A549 (cell line): Measurements from ENCODE around the gene STAMBP. TPM values are rescaled to one million over a fixed set of nuclear protein-coding genes. Genes with fewer than 3 reads are reported as not detected.

ENCODE experiments used
- ATAC-seq, 2 experiments: fragments of 200-7000 bp in 1 of 2; fragments of >200 bp in 1 of 2; cut with Nextera tagmentation in 1 of 2; cut with Tn5 transposase in 1 of 2; 3 replicates each; pipeline versions ENCODE4 v1.8.0 to v1.9.1; 2018 to 2020; ENCODE audit warnings: mild to moderate bottlenecking in 1 of 2, moderate library complexity in 1 of 2
- CTCF ChIA-PET: fragments of 300-600 bp; sonication (Branson Sonifier 250); formaldehyde crosslinking; extraction: SDS; loops from one replicate; lab custom pipeline; 2021; ENCODE audit warnings: antibody characterized with exemption, inconsistent platforms; lab: Yijun Ruan, JAX
- POLR2A ChIA-PET: fragments of 350-600 bp; formaldehyde crosslinking; extraction: SDS; loops from one replicate; lab custom pipeline; 2021; ENCODE audit warnings: antibody characterized with exemption, inconsistent platforms; lab: Yijun Ruan, JAX
- DNase-seq, 2 experiments: peaks; one replicate each; pipeline versions ENCODE4 v3.0.0 to v3.0.0-alpha.2; 2011 to 2016; ENCODE audit warnings: low read depth in 1 of 2, low spot score in 1 of 2
- FAIRE-seq: peaks from 2 replicates; lab custom pipeline; 2011; peaks lifted over from hg19 to GRCh38; lab: Jason Lieb, UNC
- H3K27ac ChIP-seq, 2 experiments: fragments of >200 bp; sonication (Bioruptor Twin); formaldehyde crosslinking; 3 replicates each; pipeline ENCODE4 v1.5.1; 2016 to 2017
- H3K4me1 ChIP-seq: fragments of >200 bp; sonication (Bioruptor Twin); formaldehyde crosslinking; 3 replicates; pipeline ENCODE4 v1.6.1; 2016
- H3K4me2 ChIP-seq: fragments of >200 bp; sonication (Bioruptor Twin); formaldehyde crosslinking; 3 replicates; pipeline ENCODE4 v1.6.1; 2016
- H3K4me3 ChIP-seq: fragments of >200 bp; sonication (Bioruptor Twin); formaldehyde crosslinking; 3 replicates; pipeline ENCODE4 v1.5.1; 2016
- H3K9me3 ChIP-seq: fragments of >200 bp; sonication (Bioruptor Twin); formaldehyde crosslinking; 3 replicates; pipeline ENCODE4 v1.6.1; 2016
- ATOH8 ChIP-seq: fragments of 250-450 bp; sonication (Bioruptor Pico); IDR thresholded peaks from 2 replicates; pipeline ENCODE4 v1.5.0; 2020; ENCODE audit warnings: low read depth, mild to moderate bottlenecking, moderate library complexity
- BCL3 ChIP-seq: fragments of >200 bp; sonication (Bioruptor Twin); formaldehyde crosslinking; IDR thresholded peaks from 3 replicates; pipeline ENCODE4 v1.6.1; 2016
- CHD2 ChIP-seq: fragments of 150-350 bp; IDR thresholded peaks from 2 replicates; pipeline ENCODE4 v1.6.1; 2014; ENCODE audit warnings: low read length; ENCODE audit not compliant: partially characterized antibody
- CHD4 ChIP-seq: fragments of 200-600 bp; sonication (generic); IDR thresholded peaks from 2 replicates; pipeline ENCODE4 v1.6.1; 2016; ENCODE audit warnings: antibody characterized with exemption, mild to moderate bottlenecking, borderline replicate concordance
- CTCF ChIP-seq: fragments of >200 bp; sonication (Bioruptor Twin); formaldehyde crosslinking; IDR thresholded peaks from 3 replicates; pipeline ENCODE4 v1.5.1; 2016
- E2F6 ChIP-seq: IDR thresholded peaks from 2 replicates; pipeline ENCODE4 v1.6.1; 2012; ENCODE audit warnings: low read depth, borderline replicate concordance
- FOXS1 ChIP-seq: fragments of 250-450 bp; sonication (Bioruptor Pico); IDR thresholded peaks from 2 replicates; pipeline ENCODE4 v1.5.0; 2020; ENCODE audit warnings: mild to moderate bottlenecking, moderate library complexity
- HDAC2 ChIP-seq: fragments of 200-600 bp; sonication (generic); IDR thresholded peaks from 2 replicates; pipeline ENCODE4 v1.6.1; 2016
- HMGXB4 ChIP-seq: fragments of 250-450 bp; sonication (Bioruptor Pico); IDR thresholded peaks from 2 replicates; pipeline ENCODE4 v1.5.0; 2021; ENCODE audit warnings: mild to moderate bottlenecking, moderate library complexity, borderline replicate concordance
- HOXA7 ChIP-seq: fragments of 250-450 bp; sonication (Bioruptor Pico); IDR thresholded peaks from 2 replicates; pipeline ENCODE4 v1.5.0; 2020; ENCODE audit warnings: mild to moderate bottlenecking, moderate library complexity
- NPAS2 ChIP-seq: fragments of 250-450 bp; sonication (Bioruptor Pico); IDR thresholded peaks from 2 replicates; pipeline ENCODE4 v1.8.0; 2022; ENCODE audit warnings: mild to moderate bottlenecking, moderate library complexity, borderline replicate concordance
- NR3C1 ChIP-seq: fragments of >200 bp; sonication (Bioruptor Twin); formaldehyde crosslinking; IDR thresholded peaks from 3 replicates; pipeline ENCODE4 v1.6.1; 2017
- PHF8 ChIP-seq: fragments of 200-600 bp; sonication (generic); IDR thresholded peaks from 2 replicates; pipeline ENCODE4 v1.6.1; 2016; ENCODE audit warnings: low read depth, mild to moderate bottlenecking, antibody characterized with exemption, moderate library complexity, borderline replicate concordance
- POLR2A ChIP-seq: IDR thresholded peaks from 2 replicates; pipeline ENCODE4 v1.6.1; 2012; ENCODE audit warnings: mild to moderate bottlenecking, low read length
- POLR2AphosphoS2 ChIP-seq: conservative IDR thresholded peaks from 2 replicates; pipeline ENCODE4 v1.6.1; 2012; ENCODE audit warnings: low read length, improper control_type of control experiment, inconsistent platforms
- RAD21 ChIP-seq, 2 experiments: fragments of >200 bp in 1 of 2; sonication (Bioruptor Twin) in 1 of 2; formaldehyde crosslinking in 1 of 2; IDR thresholded peaks in 1 of 2; conservative IDR thresholded peaks in 1 of 2; 2 replicates in 1 of 2; 3 replicates in 1 of 2; pipeline ENCODE4 v1.6.1; 2012 to 2018; ENCODE audit warnings: inconsistent platforms in 1 of 2
- SREBF2 ChIP-seq: fragments of 450-650 bp; IDR thresholded peaks from 2 replicates; pipeline ENCODE4 v1.6.1; 2014; ENCODE audit warnings: mild to moderate bottlenecking, moderate library complexity
- TFCP2L1 ChIP-seq: fragments of 250-450 bp; sonication (Bioruptor Pico); IDR thresholded peaks from 2 replicates; pipeline ENCODE4 v1.5.0; 2021; ENCODE audit warnings: mild to moderate bottlenecking
- ZFP36 ChIP-seq: fragments of 450-650 bp; IDR thresholded peaks from 2 replicates; pipeline ENCODE4 v1.6.1; 2014; ENCODE audit warnings: borderline replicate concordance; ENCODE audit not compliant: partially characterized antibody
- ZNF302 ChIP-seq: fragments of 250-450 bp; sonication (Bioruptor Pico); IDR thresholded peaks from 2 replicates; pipeline ENCODE4 v1.9.0; 2021; ENCODE audit warnings: inconsistent platforms, mild to moderate bottlenecking, moderate library complexity
- WGBS: methylation state at CpG from one replicate; pipeline ENCODE4 v1.1.6; 2017; ENCODE audit errors: missing lambda C conversion rate; 5-methylcytosine and 5-hydroxymethylcytosine counted together
- polyA plus RNA-seq, 4 experiments: library from polyadenylated mRNA; depleted of rRNA in 3 of 4; stranded (reverse); fragments of >200 nt; fragmentation: RNase III in 1 of 4; extraction: RNeasy Plus Mini Kit Qiagen cat#74134 plus additional on column Dnase treatment in 1 of 4; gene quantifications; 2 replicates in 3 of 4; 3 replicates in 1 of 4; pipeline ENCODE4 v1.2.3, GENCODE V29; 2011 to 2017

STAMBP gene
- polyA plus RNA-seq, 2 of the 4 experiments (the other 2 are of a cell fraction) = 44.4 to 96.3 TPM

GRCh38 chr2:73821227-73821626 is 7.5 kb upstream of the STAMBP start:
- DNase-seq (no peak), ATAC-seq (no peak; a peak in 1 of 6 replicates), FAIRE-seq (no peak)
- no peak overlapping the region for H3K4me2 ChIP-seq
- H3K9me3 ChIP-seq = no peaks in the 10 kb centered on the region
- POLR2A ChIA-PET = no interaction called here
- 13% methylated on average over 2 of the region's 2 CpGs for WGBS
- H3K4me1 ChIP-seq = no peaks in the 10 kb centered on the region
- no peak for TF ChIP-seq E2F6
- TF ChIP-seq TFCP2L1 (CRISPR knock-in tag) = no peak
- no peak for TF ChIP-seq HDAC2
- no peak for TF ChIP-seq NPAS2
- TF ChIP-seq POLR2A = no peak
- no peak for TF ChIP-seq CTCF
- no peak for TF ChIP-seq ZNF302 (CRISPR knock-in tag)
- TF ChIP-seq RAD21 (conservative IDR thresholded peaks at IDR 0.05 in 1 of 2, IDR thresholded peaks at IDR 0.05 in 1 of 2) = no peak
- TF ChIP-seq CHD2 = no peak
- no peak for TF ChIP-seq PHF8
- no peak for TF ChIP-seq NR3C1
- no peak for TF ChIP-seq CHD4
- no peak for TF ChIP-seq BCL3
- H3K27ac ChIP-seq = no peak overlapping the region
- H3K4me3 ChIP-seq = no peak overlapping the region
- CTCF ChIA-PET = interaction anchor here (0.6 to 5.4 kb wide), 6 partner anchors 9 to 659 kb away, joined by 3 to 85 read pairs (median 3); partner anchors contain the start of gene BOLA3

- ATAC-seq (no peak), DNase-seq (no peak)
- no peaks in the 10 kb centered on the region for H3K4me1 ChIP-seq
- WGBS = 18% methylated on average over 2 of the region's 2 CpGs
- H3K4me3 ChIP-seq = no peak overlapping the region
- H3K27ac ChIP-seq = no peak overlapping the region
- POLR2A ChIA-PET = no interaction called here
- TF ChIP-seq FOXS1 (CRISPR knock-in tag) (no peak), POLR2AphosphoS2 (no peak), HMGXB4 (CRISPR knock-in tag) (no peak), ZFP36 (no peak), HDAC2 (no peak), ATOH8 (CRISPR knock-in tag) (no peak), SREBF2 (no peak), POLR2A (no peak), HOXA7 (CRISPR knock-in tag) (no peak)
- TF ChIP-seq, all 56 proteins: peak for 0
- CTCF ChIA-PET = interaction anchor here (0.6 to 5.4 kb wide), 5 partner anchors 10 to 773 kb away, joined by 3 to 85 read pairs (median 3); partner anchors contain the start of gene BOLA3
- H3K4me2 ChIP-seq = no peak overlapping the region
- FAIRE-seq = no peak
- H3K9me3 ChIP-seq = no peaks in the 10 kb centered on the region
Observed at GRCh38 chr2:73821669-73822068, 7.1 kb upstream of the STAMBP start.
